Thoracic aorta (tissue), 2 donors: ENCODE data around the gene OXLD1. TPM values are rescaled to one million over a fixed set of nuclear protein-coding genes. Genes with fewer than 3 reads are reported as not detected.

Experiments
- ATAC-seq: fragments of 150-250 bp; one replicate; pipeline ENCODE4 v1.8.0; 2017; ENCODE audit warnings: low read depth; ENCODE audit not compliant: insufficient number of reproducible peaks, low FRiP score
- DNase-seq: peaks from one replicate; pipeline ENCODE4 v3.0.0-alpha.2; 2020; ENCODE audit warnings: low spot score
- H3K27ac ChIP-seq, 2 donors: fragments of 200-600 bp; sonication (generic); 1 replicate in 1 of 2; 2 replicates in 1 of 2; pipeline ENCODE4 v1.5.1; 2016; ENCODE audit warnings: mild to moderate bottlenecking in 2 of 2, moderate library complexity in 2 of 2
- H3K27me3 ChIP-seq: fragments of 200-600 bp; sonication (generic); replicated peaks from 2 replicates; pipeline ENCODE4 v1.6.0; 2016; ENCODE audit warnings: mild to moderate bottlenecking; ENCODE audit not compliant: insufficient read depth
- H3K36me3 ChIP-seq: fragments of 200-600 bp; sonication (generic); one replicate; pipeline ENCODE4 v1.5.1; 2016
- H3K4me1 ChIP-seq, 2 donors: fragments of 200-600 bp; sonication (generic); 1 replicate in 1 of 2; 2 replicates in 1 of 2; pipeline versions ENCODE4 v1.5.1 to v1.6.0; 2016; ENCODE audit warnings: low read depth in 2 of 2, mild to moderate bottlenecking in 1 of 2; ENCODE audit not compliant: control insufficient read depth in 1 of 2
- H3K4me3 ChIP-seq: fragments of 200-600 bp; sonication (generic); 2 replicates; pipeline ENCODE4 v1.5.1; 2016; ENCODE audit warnings: mild to moderate bottlenecking
- H3K9me3 ChIP-seq: fragments of 200-600 bp; sonication (generic); 2 replicates; pipeline ENCODE4 v1.5.1; 2016
- total RNA-seq, 2 donors: library from RNA; depleted of rRNA; stranded (reverse); fragments of >200 nt; gene quantifications; one replicate each; pipeline versions ENCODE4 v1.1.0 to v1.2.3, GENCODE V29; 2016
- TF ChIP-seq, protein P1 (sequence below): fragments of 200-600 bp; sonication (generic); IDR thresholded peaks from one replicate; pipeline ENCODE4 v1.5.1; 2019; ENCODE audit warnings: antibody characterized with exemption

The OXLD1 gene
- total RNA-seq, 2 donors from 2014 or later = 13.7 to 33.6 TPM

GRCh38 chr17:81695211-81695610, 28.8 kb upstream of the OXLD1 start:
- Histone ChIP-seq H3K4me1 (no peaks in the 10 kb centered on the region), H3K4me3 (no peak overlapping the region), H3K27me3 (no peaks in the 10 kb centered on the region), H3K36me3 (peaks cover 75% of the 10 kb centered on the region), H3K9me3 (no peaks in the 10 kb centered on the region), H3K27ac (no peak overlapping the region)
- DNase-seq (no peak), ATAC-seq (no peak)
- TF ChIP-seq, protein P1, sequence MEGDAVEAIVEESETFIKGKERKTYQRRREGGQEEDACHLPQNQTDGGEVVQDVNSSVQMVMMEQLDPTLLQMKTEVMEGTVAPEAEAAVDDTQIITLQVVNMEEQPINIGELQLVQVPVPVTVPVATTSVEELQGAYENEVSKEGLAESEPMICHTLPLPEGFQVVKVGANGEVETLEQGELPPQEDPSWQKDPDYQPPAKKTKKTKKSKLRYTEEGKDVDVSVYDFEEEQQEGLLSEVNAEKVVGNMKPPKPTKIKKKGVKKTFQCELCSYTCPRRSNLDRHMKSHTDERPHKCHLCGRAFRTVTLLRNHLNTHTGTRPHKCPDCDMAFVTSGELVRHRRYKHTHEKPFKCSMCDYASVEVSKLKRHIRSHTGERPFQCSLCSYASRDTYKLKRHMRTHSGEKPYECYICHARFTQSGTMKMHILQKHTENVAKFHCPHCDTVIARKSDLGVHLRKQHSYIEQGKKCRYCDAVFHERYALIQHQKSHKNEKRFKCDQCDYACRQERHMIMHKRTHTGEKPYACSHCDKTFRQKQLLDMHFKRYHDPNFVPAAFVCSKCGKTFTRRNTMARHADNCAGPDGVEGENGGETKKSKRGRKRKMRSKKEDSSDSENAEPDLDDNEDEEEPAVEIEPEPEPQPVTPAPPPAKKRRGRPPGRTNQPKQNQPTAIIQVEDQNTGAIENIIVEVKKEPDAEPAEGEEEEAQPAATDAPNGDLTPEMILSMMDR = no peak

GRCh38 chr17:81694810-81695209, 28.4 kb upstream of the OXLD1 start:
- Histone ChIP-seq H3K4me1 (no peaks in the 10 kb centered on the region), H3K27me3 (no peaks in the 10 kb centered on the region), H3K4me3 (no peak overlapping the region), H3K27ac (no peak overlapping the region), H3K36me3 (peaks cover 77% of the 10 kb centered on the region), H3K9me3 (no peaks in the 10 kb centered on the region)
- ATAC-seq = no peak
- TF ChIP-seq, protein P1 = no peak
- DNase-seq = no peak

GRCh38 chr17:81693509-81694210, 27.3 kb upstream of the OXLD1 start:
- peaks cover 87% of the 10 kb centered on the region for H3K36me3 ChIP-seq
- H3K27ac ChIP-seq = no peak overlapping the region
- H3K27me3 ChIP-seq = no peaks in the 10 kb centered on the region
- TF ChIP-seq, protein P1 = no peak
- no peak overlapping the region for H3K4me3 ChIP-seq
- no peaks in the 10 kb centered on the region for H3K9me3 ChIP-seq
- DNase-seq (no peak), ATAC-seq (no peak)
- H3K4me1 ChIP-seq = no peaks in the 10 kb centered on the region

GRCh38 chr17:81691608-81692007, 25.2 kb upstream of the OXLD1 start:
- DNase-seq = no peak
- no peaks in the 10 kb centered on the region for H3K9me3 ChIP-seq
- TF ChIP-seq, protein P1 = no peak
- H3K4me1 ChIP-seq = no peaks in the 10 kb centered on the region
- ATAC-seq = no peak
- peaks cover 87% of the 10 kb centered on the region for H3K36me3 ChIP-seq
- H3K27ac ChIP-seq = no peak overlapping the region
- no peak overlapping the region for H3K4me3 ChIP-seq
- H3K27me3 ChIP-seq = no peaks in the 10 kb centered on the region

- TF ChIP-seq, protein P1 = no peak
- DNase-seq (no peak), ATAC-seq (no peak)
- Histone ChIP-seq H3K36me3 (peaks cover 87% of the 10 kb centered on the region), H3K9me3 (no peaks in the 10 kb centered on the region), H3K27ac (no peak overlapping the region), H3K27me3 (no peaks in the 10 kb centered on the region), H3K4me3 (no peak overlapping the region), H3K4me1 (no peaks in the 10 kb centered on the region)
Observed at GRCh38 chr17:81691196-81691595, 24.8 kb upstream of the OXLD1 start.
